Measurements from ENCODE around the gene OR5B21.

DNA sequence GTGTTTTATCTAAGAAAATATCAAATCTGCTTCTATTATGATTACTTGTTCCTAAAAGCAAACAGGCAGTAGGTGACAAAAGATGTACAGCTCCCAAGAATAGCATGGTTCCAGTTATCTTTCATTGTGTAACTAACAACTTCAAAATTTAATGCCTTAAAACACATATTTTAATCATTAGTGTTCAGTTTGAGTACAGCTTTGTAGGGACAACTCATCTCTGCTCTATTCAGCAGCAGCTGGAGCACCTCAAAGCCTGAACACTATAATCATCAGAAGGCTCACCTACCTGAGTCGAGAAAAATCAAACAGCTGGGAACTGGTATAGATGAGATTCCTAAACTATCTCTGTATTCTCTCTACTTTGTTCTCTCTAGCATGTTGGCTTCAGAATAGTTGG is 41.6 kb downstream of the OR5B21 start:
- TF ChIP-seq, protein P1, sequence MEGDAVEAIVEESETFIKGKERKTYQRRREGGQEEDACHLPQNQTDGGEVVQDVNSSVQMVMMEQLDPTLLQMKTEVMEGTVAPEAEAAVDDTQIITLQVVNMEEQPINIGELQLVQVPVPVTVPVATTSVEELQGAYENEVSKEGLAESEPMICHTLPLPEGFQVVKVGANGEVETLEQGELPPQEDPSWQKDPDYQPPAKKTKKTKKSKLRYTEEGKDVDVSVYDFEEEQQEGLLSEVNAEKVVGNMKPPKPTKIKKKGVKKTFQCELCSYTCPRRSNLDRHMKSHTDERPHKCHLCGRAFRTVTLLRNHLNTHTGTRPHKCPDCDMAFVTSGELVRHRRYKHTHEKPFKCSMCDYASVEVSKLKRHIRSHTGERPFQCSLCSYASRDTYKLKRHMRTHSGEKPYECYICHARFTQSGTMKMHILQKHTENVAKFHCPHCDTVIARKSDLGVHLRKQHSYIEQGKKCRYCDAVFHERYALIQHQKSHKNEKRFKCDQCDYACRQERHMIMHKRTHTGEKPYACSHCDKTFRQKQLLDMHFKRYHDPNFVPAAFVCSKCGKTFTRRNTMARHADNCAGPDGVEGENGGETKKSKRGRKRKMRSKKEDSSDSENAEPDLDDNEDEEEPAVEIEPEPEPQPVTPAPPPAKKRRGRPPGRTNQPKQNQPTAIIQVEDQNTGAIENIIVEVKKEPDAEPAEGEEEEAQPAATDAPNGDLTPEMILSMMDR (IDR thresholded peaks at IDR 0.05), result no peak
- no peak for TF ChIP-seq POLR2A (IDR thresholded peaks at IDR 0.05)
